ENCODE data around the gene ABAT. TPM values are rescaled to one million over a fixed set of nuclear protein-coding genes. Genes with fewer than 3 reads are reported as not detected.

ABAT gene
- total and polyA plus RNA-seq, 2 experiments from 2014 or later: 31.2 to 59.1 TPM

DNA sequence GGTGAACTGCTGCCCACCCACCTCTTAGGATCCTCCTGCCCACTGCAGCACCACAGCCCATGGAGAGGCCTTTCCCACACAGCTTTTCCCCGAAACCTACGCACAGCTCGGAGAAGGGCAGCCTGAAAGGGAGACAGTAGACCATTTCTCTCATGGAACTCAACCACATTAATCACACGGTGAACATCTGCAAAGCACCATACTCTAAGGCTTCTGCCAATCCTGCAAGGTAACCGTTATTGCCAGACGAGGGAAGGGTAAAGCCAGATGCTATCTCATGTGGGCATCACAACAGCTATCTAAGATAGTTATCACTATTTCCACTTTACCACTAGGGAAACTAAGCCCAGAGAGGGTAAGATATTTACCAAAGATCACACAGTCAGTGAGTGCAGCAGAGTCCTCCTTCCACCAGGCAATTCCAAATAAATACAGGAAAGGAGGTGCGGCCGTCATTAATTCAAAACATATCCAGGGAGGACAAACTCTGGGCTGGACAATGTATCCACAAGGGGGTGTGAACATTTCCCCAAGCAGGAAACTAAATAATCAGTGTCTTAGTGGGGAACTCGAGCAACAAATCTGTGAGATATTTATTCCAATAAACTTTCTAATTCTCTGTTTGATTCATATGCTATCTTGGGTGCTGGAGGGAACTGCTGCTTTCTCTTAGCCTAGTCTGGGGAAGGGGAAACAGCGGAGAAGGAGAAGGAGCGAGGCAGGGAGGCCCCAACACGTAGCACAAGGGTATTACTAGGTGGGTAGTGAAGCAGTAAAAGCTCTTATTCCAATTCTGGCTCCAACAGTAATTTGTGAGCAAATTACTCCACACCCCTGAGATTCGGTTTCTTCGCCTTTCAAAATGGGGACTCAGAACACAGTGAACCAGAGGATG lies 122.3 kb downstream of the ABAT start:
- peak overlapping the region; percentile 62 for H3K4me3 ChIP-seq
- peak overlapping the region; percentile 72 for H2AFZ ChIP-seq
- WGBS (ENCODE audit: low lambda C conversion rate, missing lambda C conversion rate): 49% methylated on average over 14 of the region's 14 CpGs
- peaks cover 13% of the 10 kb centered on the region for H4K20me1 ChIP-seq (ENCODE audit: insufficient read depth, poor library complexity, severe bottlenecking)
- H3K4me1 ChIP-seq (ENCODE audit: insufficient read depth): peaks cover 27% of the 10 kb centered on the region
- TF ChIP-seq, protein P1, sequence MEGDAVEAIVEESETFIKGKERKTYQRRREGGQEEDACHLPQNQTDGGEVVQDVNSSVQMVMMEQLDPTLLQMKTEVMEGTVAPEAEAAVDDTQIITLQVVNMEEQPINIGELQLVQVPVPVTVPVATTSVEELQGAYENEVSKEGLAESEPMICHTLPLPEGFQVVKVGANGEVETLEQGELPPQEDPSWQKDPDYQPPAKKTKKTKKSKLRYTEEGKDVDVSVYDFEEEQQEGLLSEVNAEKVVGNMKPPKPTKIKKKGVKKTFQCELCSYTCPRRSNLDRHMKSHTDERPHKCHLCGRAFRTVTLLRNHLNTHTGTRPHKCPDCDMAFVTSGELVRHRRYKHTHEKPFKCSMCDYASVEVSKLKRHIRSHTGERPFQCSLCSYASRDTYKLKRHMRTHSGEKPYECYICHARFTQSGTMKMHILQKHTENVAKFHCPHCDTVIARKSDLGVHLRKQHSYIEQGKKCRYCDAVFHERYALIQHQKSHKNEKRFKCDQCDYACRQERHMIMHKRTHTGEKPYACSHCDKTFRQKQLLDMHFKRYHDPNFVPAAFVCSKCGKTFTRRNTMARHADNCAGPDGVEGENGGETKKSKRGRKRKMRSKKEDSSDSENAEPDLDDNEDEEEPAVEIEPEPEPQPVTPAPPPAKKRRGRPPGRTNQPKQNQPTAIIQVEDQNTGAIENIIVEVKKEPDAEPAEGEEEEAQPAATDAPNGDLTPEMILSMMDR (IDR thresholded peaks at IDR 0.05; ENCODE audit: poor library complexity): no peak
- TF ChIP-seq EZH2 (IDR thresholded peaks at IDR 0.05; ENCODE audit: borderline replicate concordance): no peak
- TF ChIP-seq EZH2phosphoT487 (IDR thresholded peaks at IDR 0.05; ENCODE audit: low read depth, severe bottlenecking, unreplicated experiment): no peak
- no peaks in the 10 kb centered on the region for H3K9me2 ChIP-seq (replicated peaks; ENCODE audit: insufficient read depth)
- peaks cover 59% of the 10 kb centered on the region for H3K79me2 ChIP-seq
- H3K27me3 ChIP-seq: no peaks in the 10 kb centered on the region
- DNase-seq (ENCODE audit: low spot score): no peak
- H3K4me2 ChIP-seq: peak overlapping the region; percentile 93
- H3K9me3 ChIP-seq (ENCODE audit: low read depth): no peaks in the 10 kb centered on the region
- H3K36me3 ChIP-seq (replicated peaks; ENCODE audit: insufficient read depth, low read depth): no peaks in the 10 kb centered on the region
- H3K27ac ChIP-seq: peak overlapping the region; percentile 65

DNA sequence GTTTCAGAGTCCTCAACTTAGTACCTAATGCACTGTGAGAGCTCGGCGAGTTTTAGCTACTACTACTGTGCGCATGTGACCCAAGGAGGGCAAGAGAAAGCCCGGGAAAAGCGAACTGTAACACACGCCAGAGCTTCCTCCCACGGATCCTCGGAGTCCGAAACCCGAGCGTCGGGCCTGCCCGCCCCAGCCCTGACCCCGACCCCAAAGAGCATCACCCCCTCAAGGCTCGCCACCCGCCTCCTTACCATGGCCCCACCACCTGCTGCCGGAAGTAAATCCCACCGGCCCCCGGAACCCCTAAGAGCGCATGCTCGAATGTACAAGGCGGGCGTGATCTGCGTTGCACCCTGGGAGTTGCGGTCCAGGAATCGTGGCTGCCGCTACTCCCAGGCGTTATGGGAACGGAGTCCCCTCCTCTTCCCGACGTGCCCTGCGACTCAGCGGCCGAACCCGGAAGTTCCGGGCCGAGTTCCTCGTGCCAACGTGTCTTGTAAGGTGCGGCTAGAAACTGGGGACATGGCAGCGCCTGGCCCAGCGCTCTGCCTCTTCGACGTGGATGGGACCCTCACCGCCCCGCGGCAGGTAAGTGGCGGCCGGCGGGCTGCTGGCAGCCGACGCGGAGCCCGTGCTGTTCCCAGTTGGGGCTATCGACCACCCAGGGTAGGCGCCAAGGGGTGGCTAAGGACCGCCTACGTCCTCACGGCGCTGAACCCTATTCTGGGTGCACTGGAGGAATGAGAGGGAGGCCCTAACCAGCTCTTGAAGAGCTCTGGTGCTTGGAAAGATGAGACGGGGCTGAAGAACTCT lies 123.2 kb downstream of the ABAT start, which contains the start of the genes PMM2 and TMEM186:
PMM2 (plus strand) TSS at position 476 of the 810 bp plus-strand sequence; CDS start at position 520, 44 bp downstream.
TMEM186 (minus strand) TSS at position 276 of the 810 bp plus-strand sequence; CDS start at position 251, 25 bp downstream.
- TF ChIP-seq EZH2phosphoT487 (IDR thresholded peaks at IDR 0.05; ENCODE audit: low read depth, severe bottlenecking, unreplicated experiment) (no peak), EZH2 (IDR thresholded peaks at IDR 0.05; ENCODE audit: borderline replicate concordance) (no peak)
- TF ChIP-seq, protein P1 (IDR thresholded peaks at IDR 0.05; ENCODE audit: poor library complexity): no peak
- Histone ChIP-seq H3K9me3 (ENCODE audit: low read depth) (no peaks in the 10 kb centered on the region), H2AFZ (peak within 1 kb of the TSS; percentile 72), H3K36me3 (replicated peaks; ENCODE audit: insufficient read depth, low read depth) (no peaks in the 10 kb centered on the region), H3K4me3 (peak within 1 kb of the TSS; percentile 67), H4K20me1 (ENCODE audit: insufficient read depth, poor library complexity, severe bottlenecking) (peaks cover 13% of the 10 kb centered on the region), H3K9me2 (replicated peaks; ENCODE audit: insufficient read depth) (no peaks in the 10 kb centered on the region), H3K79me2 (peaks cover 68% of the 10 kb centered on the region), H3K4me1 (ENCODE audit: insufficient read depth) (peaks cover 27% of the 10 kb centered on the region), H3K4me2 (peak within 1 kb of the TSS; percentile 94), H3K27me3 (no peaks in the 10 kb centered on the region), H3K27ac (peak within 1 kb of the TSS; percentile 93)
- WGBS (ENCODE audit: low lambda C conversion rate, missing lambda C conversion rate): 1% methylated on average over 58 of the region's 61 CpGs
- peak; percentile 98 for DNase-seq (ENCODE audit: low spot score)

DNA sequence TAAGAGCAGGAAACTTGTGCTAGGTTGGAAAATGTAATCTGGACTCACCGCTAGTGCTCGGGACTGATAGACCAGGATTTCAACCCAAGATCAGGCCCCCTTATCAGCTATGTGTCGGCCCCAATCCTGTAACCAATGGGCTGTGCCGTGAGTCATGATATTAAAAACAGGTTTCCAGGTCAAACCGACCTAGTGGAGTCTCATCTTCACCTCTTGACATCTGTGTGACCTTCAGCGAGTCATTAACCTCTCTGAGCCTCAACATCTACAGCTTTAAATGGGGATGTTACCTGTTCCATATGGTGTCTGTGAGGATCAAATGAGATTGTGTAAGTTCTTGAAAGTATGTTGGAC lies 123.7 kb downstream of the ABAT start:
- TF ChIP-seq, protein P1 (IDR thresholded peaks at IDR 0.05; ENCODE audit: poor library complexity): no peak
- TF ChIP-seq EZH2phosphoT487 (IDR thresholded peaks at IDR 0.05; ENCODE audit: low read depth, severe bottlenecking, unreplicated experiment): no peak
- TF ChIP-seq EZH2 (IDR thresholded peaks at IDR 0.05; ENCODE audit: borderline replicate concordance): no peak
- Histone ChIP-seq H3K4me2 (peak overlapping the region; percentile 94), H2AFZ (peak overlapping the region; percentile 43), H3K79me2 (peaks cover 73% of the 10 kb centered on the region), H3K9me2 (replicated peaks; ENCODE audit: insufficient read depth) (no peaks in the 10 kb centered on the region), H3K4me3 (peak overlapping the region; percentile 67), H4K20me1 (ENCODE audit: insufficient read depth, poor library complexity, severe bottlenecking) (peaks cover 13% of the 10 kb centered on the region), H3K4me1 (ENCODE audit: insufficient read depth) (peaks cover 27% of the 10 kb centered on the region), H3K36me3 (replicated peaks; ENCODE audit: insufficient read depth, low read depth) (no peaks in the 10 kb centered on the region), H3K27ac (peak overlapping the region; percentile 93), H3K27me3 (no peaks in the 10 kb centered on the region), H3K9me3 (ENCODE audit: low read depth) (no peaks in the 10 kb centered on the region)
- no peak for DNase-seq (ENCODE audit: low spot score)
- WGBS (ENCODE audit: low lambda C conversion rate, missing lambda C conversion rate): 5% methylated on average over 6 of the region's 6 CpGs
